Stimulated activated CD4-positive, alpha-beta T cell treated with anti-CD3 and anti-CD28 coated beads, Interleukin-4, amount 100 ng/mL, for 1 hour (primary cell): ENCODE results near the gene LZTR1.

Experiments used
- DNase-seq: peaks from one replicate; pipeline ENCODE4 v3.0.0-alpha.2; 2020

Gene LZTR1

DNA sequence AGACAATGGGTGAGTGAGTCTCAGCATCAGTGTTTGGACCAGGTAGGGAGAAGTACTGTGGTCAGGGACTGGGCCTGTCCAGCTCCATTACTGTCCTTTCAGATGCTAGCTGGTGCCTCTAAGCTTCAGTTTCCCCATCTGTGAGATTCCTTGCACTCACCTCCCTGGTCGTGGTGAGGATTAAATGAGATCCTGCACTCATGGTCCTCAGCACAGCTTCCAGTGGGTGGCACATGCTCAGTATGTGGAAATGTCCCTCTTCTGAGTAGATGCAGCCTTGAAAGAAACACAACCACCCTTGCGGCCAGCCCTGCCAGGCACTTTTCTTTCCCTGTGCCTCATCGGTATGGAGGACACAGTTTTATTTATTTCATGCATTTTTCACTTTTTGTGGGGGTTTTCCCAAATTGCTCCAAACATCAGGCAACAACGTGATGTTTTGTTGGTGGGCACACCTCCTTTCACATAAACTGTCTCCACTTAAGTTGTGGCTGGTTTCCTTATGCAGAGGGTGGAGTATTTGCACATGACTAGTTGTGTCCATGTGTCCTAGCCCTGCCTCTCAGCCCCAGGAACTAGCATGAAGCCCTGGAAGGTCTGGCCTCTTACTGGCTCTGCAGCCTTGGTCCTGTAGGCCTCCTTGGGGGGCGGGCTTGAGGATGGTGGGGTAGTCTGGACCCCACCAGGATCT, 1.1 kb downstream of the LZTR1 start:
- DNase-seq, result no peak

DNA sequence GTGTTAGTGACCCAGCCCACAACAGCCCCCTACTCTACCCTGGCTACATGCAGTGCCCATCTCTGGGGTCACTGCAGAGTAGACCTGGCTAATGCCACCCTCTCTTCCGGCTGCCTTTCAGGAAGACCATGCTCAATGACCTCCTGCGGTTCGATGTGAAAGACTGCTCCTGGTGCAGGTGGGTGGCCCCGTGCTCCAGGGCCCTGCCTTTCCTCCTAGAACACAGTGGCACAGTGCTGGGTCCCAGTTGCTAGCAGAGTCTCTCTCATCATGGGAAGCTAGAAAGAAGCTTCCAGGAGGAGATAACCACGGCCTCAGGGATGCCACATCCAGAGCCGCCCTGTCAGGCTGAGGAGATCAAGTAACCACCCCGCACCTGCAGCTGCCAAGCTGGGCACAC, 3.6 kb downstream of the LZTR1 start:
- DNase-seq, result no peak

GRCh38 chr22:20986365-20986764, 4.3 kb downstream of the LZTR1 start:
- DNase-seq, result no peak

DNA sequence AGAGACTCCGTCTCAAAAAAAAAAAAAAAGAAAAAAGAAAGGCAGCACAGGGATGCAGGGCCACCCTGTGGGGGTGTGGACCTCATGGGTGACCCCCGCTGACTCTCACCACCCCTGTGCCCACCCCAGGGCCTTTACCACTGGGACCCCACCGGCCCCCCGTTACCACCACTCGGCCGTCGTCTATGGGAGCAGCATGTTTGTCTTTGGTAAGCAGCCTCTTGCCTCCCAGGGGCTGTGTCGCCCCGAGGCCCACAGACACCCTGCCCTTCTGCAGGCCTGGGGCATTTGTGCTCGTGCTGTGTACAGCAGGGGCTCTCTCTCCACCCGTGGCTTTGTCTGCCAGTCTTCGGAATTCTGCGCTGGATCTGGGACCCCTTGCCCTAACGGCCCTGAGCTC, 5.3 kb downstream of the LZTR1 start:
- DNase-seq, result no peak

DNA sequence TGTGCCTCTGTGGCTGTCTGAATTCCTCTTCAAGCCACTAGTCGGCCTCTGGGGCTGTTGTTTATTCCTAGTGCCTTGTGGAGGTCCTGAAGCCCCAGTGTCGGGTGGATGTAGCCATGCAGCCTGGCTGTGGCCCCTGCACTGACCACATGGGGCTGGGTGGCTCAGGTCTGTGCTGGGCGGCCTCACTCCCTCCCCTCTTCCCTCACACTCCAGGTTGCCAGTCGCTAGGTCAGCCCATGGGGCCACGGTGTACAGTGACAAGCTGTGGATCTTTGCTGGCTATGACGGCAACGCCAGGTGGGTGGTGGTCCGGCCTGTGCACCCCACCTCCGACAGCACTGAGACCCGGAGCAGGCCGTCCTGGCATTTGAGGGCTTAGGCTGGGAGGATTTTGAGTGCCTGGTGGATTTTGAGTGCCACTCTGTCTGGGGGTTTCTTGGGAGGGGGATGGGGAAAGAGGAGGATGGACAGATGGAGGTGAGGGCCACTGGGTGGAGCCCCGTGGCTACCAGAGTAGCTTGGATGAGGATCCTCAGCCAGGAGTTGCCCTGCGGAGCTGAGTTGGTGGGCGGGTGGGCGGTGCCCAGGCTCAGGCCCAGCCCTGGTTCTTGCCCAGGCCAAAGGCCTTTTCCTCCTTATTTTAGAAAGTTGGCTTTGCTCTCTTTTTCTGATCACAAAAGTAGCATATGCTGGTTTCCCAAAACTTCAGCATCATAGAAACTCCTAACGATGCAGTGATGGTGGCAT, 6.7 kb downstream of the LZTR1 start:
- DNase-seq, result no peak

DNA sequence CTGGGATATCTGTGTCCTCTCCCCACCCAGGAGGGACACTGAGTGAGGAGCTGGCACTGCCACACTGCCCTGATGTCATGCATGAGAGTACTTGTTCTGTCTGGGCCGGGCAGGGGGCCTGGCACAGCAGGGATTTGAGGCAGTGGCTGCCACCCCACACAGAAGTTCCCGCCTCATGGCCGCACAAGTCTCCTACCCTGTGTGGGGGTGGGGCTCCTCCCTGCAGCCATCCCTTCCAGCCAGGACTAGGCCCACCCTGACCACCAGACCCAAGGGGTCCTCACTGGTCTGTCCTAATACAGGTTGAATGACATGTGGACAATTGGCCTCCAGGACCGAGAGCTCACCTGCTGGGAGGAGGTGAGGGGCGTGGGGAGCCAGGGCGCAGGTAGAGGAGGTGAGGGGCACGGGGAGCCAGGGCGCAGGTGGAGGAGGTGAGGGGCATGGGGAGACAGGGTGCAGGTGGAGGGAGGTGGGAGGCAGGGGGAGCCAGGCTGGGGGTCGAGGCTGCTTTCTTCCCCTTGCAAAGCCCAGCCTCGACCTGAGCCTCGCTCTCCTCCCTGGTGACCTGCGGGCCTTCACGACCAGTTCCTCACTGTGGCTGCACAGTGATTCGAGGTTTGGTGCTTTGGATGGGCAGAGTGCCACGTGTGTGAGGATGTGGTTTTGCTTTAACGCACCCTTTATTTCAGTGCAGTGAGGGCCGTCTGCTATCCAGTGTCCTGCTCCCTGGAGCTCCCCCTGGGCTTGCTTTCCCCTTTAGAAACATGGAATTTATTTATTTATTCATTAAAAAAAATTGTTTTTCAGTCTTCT, 7.4 kb downstream of the LZTR1 start:
- DNase-seq, result no peak

- DNase-seq, result no peak
These were observed 8.4 kb downstream of the LZTR1 start for GRCh38 chr22:20990184-20991180.

GRCh38 chr22:20991252-20992055, 9.4 kb downstream of the LZTR1 start:
- no peak for DNase-seq

GRCh38 chr22:20992056-20992442, 10.0 kb downstream of the LZTR1 start:
- no peak for DNase-seq

DNA sequence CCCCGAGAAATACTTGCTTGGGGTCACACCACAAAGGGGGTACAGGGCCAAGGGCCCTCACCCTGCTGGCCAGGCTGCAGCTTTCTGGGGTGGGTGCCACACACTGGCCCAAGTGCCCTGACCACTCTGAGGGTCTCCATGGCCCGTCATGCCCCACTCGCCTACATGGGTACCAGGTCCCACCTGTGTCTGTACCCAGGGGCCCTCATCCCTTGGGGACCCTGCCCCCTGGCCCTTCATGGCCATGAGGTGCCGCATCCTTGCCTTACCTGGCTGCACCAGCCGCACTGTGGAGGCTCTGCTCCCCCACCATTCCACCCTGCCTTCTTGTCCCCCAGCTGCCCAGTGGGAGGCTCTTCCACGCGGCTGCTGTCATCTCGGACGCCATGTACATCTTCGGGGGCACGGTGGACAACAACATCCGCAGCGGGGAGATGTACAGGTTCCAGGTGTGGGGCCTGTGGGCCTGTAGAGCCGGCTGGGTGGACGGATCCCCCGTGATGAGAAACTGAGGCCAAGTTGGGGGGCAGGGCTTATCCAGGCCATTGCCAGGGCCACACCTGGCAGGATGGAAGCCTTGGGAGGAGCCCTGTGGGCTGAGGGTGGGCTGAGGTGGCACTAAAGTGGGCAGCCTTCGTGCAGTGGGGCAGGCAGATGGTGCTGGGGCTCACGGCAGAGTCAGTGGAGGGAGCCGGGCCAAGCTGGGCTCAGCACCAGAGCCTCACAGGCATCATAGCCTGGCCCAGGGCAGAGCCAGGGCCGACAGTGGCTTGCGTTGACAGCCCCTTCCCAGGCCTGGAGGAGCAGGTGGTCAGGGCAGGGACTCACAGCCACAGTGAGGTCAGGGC, 10.6 kb downstream of the LZTR1 start:
- DNase-seq, result no peak

DNA sequence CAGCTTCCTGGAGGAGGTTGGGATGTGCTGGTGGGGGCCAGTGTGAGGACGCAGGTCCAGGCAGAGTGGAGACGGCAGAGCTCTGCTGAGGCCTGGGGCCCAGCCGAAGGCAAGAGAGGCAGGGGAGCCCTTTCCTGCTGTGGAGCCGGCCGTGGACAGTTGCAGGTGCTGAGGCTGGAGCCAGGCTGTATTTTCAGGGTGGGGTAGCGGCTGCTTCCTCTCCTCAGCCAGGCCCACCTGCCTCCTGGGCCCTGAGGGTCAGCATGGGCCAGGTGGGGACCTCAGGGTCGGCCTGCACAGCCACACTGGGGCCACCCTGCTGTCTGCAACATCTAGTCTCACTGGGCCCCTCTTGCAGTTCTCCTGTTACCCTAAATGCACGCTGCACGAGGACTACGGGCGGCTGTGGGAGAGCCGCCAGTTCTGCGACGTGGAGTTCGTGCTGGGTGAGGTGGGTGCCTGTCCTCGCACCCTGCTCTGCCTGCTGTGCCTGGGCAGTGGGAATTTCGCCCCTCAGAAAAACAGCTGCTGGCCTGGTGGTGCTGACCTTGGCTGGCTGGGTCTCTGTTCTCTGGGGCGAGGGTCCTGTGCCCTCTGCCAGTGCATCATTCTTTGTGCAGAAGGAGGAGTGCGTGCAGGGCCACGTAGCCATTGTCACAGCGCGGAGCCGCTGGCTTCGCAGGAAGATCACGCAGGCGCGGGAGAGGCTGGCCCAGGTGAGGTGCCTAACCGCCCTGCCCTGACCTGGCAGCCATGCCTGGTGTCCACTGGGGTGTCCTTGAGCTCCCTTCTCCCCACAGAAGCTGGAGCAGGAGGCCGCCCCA, 11.4 kb downstream of the LZTR1 start:
- no peak for DNase-seq

GRCh38 chr22:20994128-20994901, 12.2 kb downstream of the LZTR1 start:
- DNase-seq, result no peak

GRCh38 chr22:20994902-20995241, 12.8 kb downstream of the LZTR1 start:
- no peak for DNase-seq

- DNase-seq, result no peak
These were observed 13.4 kb downstream of the LZTR1 start for GRCh38 chr22:20995329-20996030.

GRCh38 chr22:20996031-20996410, 13.9 kb downstream of the LZTR1 start:
- no peak for DNase-seq

- DNase-seq, result no peak
These were observed 14.8 kb downstream of the LZTR1 start for GRCh38 chr22:20996598-20997535.
